PC-9 (cell line): ENCODE results near the gene MYO5C.

ENCODE experiments used
- CTCF ChIP-seq: fragments of 200-600 bp; sonication (generic); conservative IDR thresholded peaks from 2 replicates; pipeline ENCODE4 v1.6.1; 2017; ENCODE audit warnings: mixed run types, antibody characterized with exemption, mild to moderate bottlenecking, moderate library complexity
- EZH2 ChIP-seq: fragments of 200-600 bp; sonication (generic); IDR thresholded peaks from 2 replicates; pipeline ENCODE4 v1.8.0; 2017; ENCODE audit warnings: antibody characterized with exemption, low read depth

- TF ChIP-seq CTCF (no peak), EZH2 (no peak)
Measured at GRCh38 chr15:52337198-52337853, 41.7 kb upstream of the MYO5C start.
